Liver (tissue), 9 donors: ENCODE results near the gene CCDC102A. TPM values are rescaled to one million over a fixed set of nuclear protein-coding genes. Genes with fewer than 3 reads are reported as not detected.

Experiments
- DNase-seq: peaks from one replicate; pipeline ENCODE4 v3.0.0-alpha.2; 2017; ENCODE audit warnings: low spot score
- H3K27ac ChIP-seq, 2 donors: one replicate each; pipeline ENCODE4 v1.7.0; 2013; ENCODE audit warnings: inconsistent platforms in 2 of 2, low read length in 2 of 2, control low read depth in 1 of 2, low read depth in 1 of 2, mild to moderate bottlenecking in 1 of 2
- H3K27me3 ChIP-seq, 4 donors: one replicate each; pipeline versions ENCODE4 v1.6.1 to v1.7.0; 2013; ENCODE audit warnings: low read length in 3 of 4, inconsistent platforms in 1 of 4, mild to moderate bottlenecking in 1 of 4, moderate library complexity in 1 of 4; ENCODE audit not compliant: control insufficient read depth in 4 of 4, insufficient read depth in 4 of 4
- H3K36me3 ChIP-seq, 4 donors: one replicate each; pipeline versions ENCODE4 v1.6.1 to v1.7.0; 2013; ENCODE audit warnings: low read length in 3 of 4, mild to moderate bottlenecking in 3 of 4, low read depth in 1 of 4, moderate library complexity in 1 of 4; ENCODE audit not compliant: control insufficient read depth in 4 of 4, insufficient read depth in 3 of 4
- H3K4me1 ChIP-seq, 4 donors: one replicate each; pipeline versions ENCODE4 v1.6.1 to v1.7.0; 2013; ENCODE audit warnings: low read length in 3 of 4, mild to moderate bottlenecking in 3 of 4, moderate library complexity in 1 of 4; ENCODE audit not compliant: control insufficient read depth in 4 of 4, insufficient read depth in 4 of 4
- H3K4me3 ChIP-seq, 3 donors: one replicate each; pipeline versions ENCODE4 v1.6.1 to v1.7.0; 2013; ENCODE audit warnings: low read length in 3 of 3, control low read depth in 1 of 3, low read depth in 1 of 3, mild to moderate bottlenecking in 1 of 3
- H3K9ac ChIP-seq, 2 donors: one replicate each; pipeline ENCODE4 v1.7.0; 2013; ENCODE audit warnings: low read length in 2 of 2, mild to moderate bottlenecking in 2 of 2, moderate library complexity in 2 of 2, control low read depth in 1 of 2, low read depth in 1 of 2
- H3K9me3 ChIP-seq, 4 donors: one replicate each; pipeline versions ENCODE4 v1.6.1 to v1.7.0; 2013; ENCODE audit warnings: low read length in 3 of 4; ENCODE audit not compliant: control insufficient read depth in 4 of 4
- ATF3 ChIP-seq: IDR thresholded peaks from 2 replicates; pipeline ENCODE4 v1.6.1; 2016; ENCODE audit warnings: antibody characterized with exemption
- CTCF ChIP-seq: fragments of 150-350 bp; IDR thresholded peaks from 2 replicates; pipeline ENCODE4 v1.5.1; 2017; ENCODE audit warnings: improper control_type of control experiment, low read depth, low read length; ENCODE audit not compliant: missing input control
- EGR1 ChIP-seq, 2 donors: IDR thresholded peaks; 2 replicates each; pipeline ENCODE4 v1.6.1; 2016 to 2018; ENCODE audit warnings: antibody characterized with exemption in 2 of 2, low read depth in 2 of 2
- FOXA1 ChIP-seq: IDR thresholded peaks from 2 replicates; pipeline ENCODE4 v1.6.1; 2016; ENCODE audit warnings: antibody characterized with exemption
- FOXA2 ChIP-seq: IDR thresholded peaks from 2 replicates; pipeline ENCODE4 v1.6.1; 2016; ENCODE audit warnings: antibody characterized with exemption
- GABPA ChIP-seq, 2 donors: IDR thresholded peaks in 1 of 2; conservative IDR thresholded peaks in 1 of 2; 2 replicates each; pipeline ENCODE4 v1.6.1; 2016; ENCODE audit warnings: antibody characterized with exemption in 2 of 2, mild to moderate bottlenecking in 1 of 2, moderate library complexity in 1 of 2
- HNF4A ChIP-seq, 2 donors: conservative IDR thresholded peaks; 2 replicates each; pipeline ENCODE4 v1.6.1; 2016; ENCODE audit warnings: antibody characterized with exemption in 2 of 2, mild to moderate bottlenecking in 2 of 2
- HNF4G ChIP-seq: IDR thresholded peaks from 2 replicates; pipeline ENCODE4 v1.6.1; 2016; ENCODE audit warnings: antibody characterized with exemption
- JUND ChIP-seq, 2 donors: IDR thresholded peaks; 2 replicates each; pipeline ENCODE4 v1.6.1; 2016; ENCODE audit warnings: antibody characterized with exemption in 2 of 2
- MAX ChIP-seq: IDR thresholded peaks from 2 replicates; pipeline ENCODE4 v1.6.1; 2016; ENCODE audit warnings: antibody characterized with exemption
- NR2F2 ChIP-seq: IDR thresholded peaks from 2 replicates; pipeline ENCODE4 v1.6.1; 2016; ENCODE audit warnings: antibody characterized with exemption
- RAD21 ChIP-seq, 2 donors: IDR thresholded peaks; 2 replicates each; pipeline ENCODE4 v1.6.1; 2016; ENCODE audit warnings: antibody characterized with exemption in 2 of 2, mild to moderate bottlenecking in 2 of 2
- REST ChIP-seq: IDR thresholded peaks from 2 replicates; pipeline ENCODE4 v1.6.1; 2016; ENCODE audit warnings: antibody characterized with exemption, mild to moderate bottlenecking
- RXRA ChIP-seq, 2 donors: IDR thresholded peaks; 2 replicates each; pipeline ENCODE4 v1.6.1; 2017 to 2018; ENCODE audit warnings: antibody characterized with exemption in 2 of 2, mild to moderate bottlenecking in 1 of 2
- SP1 ChIP-seq: IDR thresholded peaks from 2 replicates; pipeline ENCODE4 v1.6.1; 2018; ENCODE audit warnings: antibody characterized with exemption, mild to moderate bottlenecking
- TAF1 ChIP-seq: conservative IDR thresholded peaks from 2 replicates; pipeline ENCODE4 v1.6.1; 2016; ENCODE audit warnings: antibody characterized with exemption, mild to moderate bottlenecking
- YY1 ChIP-seq: IDR thresholded peaks from 2 replicates; pipeline ENCODE4 v1.6.1; 2016; ENCODE audit warnings: antibody characterized with exemption, mild to moderate bottlenecking
- ZBTB33 ChIP-seq: IDR thresholded peaks from 2 replicates; pipeline ENCODE4 v1.6.1; 2016; ENCODE audit warnings: antibody characterized with exemption
- WGBS: extraction: QIAGEN DNeasy Blood & Tissue Kit; methylation state at CpG from one replicate; pipeline ENCODE4 v1.1.7; 2013; 5-methylcytosine and 5-hydroxymethylcytosine counted together
- polyA plus RNA-seq, 2 donors: library from polyadenylated mRNA; stranded (reverse) in 1 of 2; unstranded in 1 of 2; fragments of 200-250 nt in 1 of 2; fragments of >200 nt in 1 of 2; fragmentation: Nextera tagmentation in 1 of 2; extraction: Ambion mirVana in 1 of 2; gene quantifications; one replicate each; pipeline versions ENCODE4 v1.2.1 to v1.2.3, GENCODE V29; 2013 to 2015
- total RNA-seq, 2 donors: library from RNA; depleted of rRNA; stranded (reverse); fragments of >200 nt; gene quantifications; one replicate each; pipeline ENCODE4 v1.2.3, GENCODE V29; 2014
- donor health status: healthy.
- donor health status: healthy.
- donor health status: healthy.
- donor health status: healthy.
- donor health status: healthy.

CCDC102A gene
- total and polyA plus RNA-seq, 4 donors, result 0.36 to 2.6 (median 1.7) TPM

- no peak overlapping the region for H3K27ac ChIP-seq
- TF ChIP-seq HNF4G (no peak), CTCF (no peak), REST (no peak), YY1 (no peak), JUND (IDR thresholded peaks at IDR 0.05) (no peak), HNF4A (conservative IDR thresholded peaks at IDR 0.05) (no peak), FOXA1 (no peak), RAD21 (IDR thresholded peaks at IDR 0.05) (no peak), NR2F2 (no peak), SP1 (no peak), TAF1 (no peak), FOXA2 (no peak), MAX (no peak), GABPA (IDR thresholded peaks at IDR 0.05 in 1 of 2, conservative IDR thresholded peaks at IDR 0.05 in 1 of 2) (no peak), ATF3 (no peak), ZBTB33 (no peak), EGR1 (IDR thresholded peaks at IDR 0.05; ENCODE audit: low read depth in 2 of 2) (no peak), RXRA (IDR thresholded peaks at IDR 0.05) (no peak)
- peaks cover 13 to 53% (median 42%) of the 10 kb centered on the region in 4 donors for H3K36me3 ChIP-seq
- no peak overlapping the region for H3K4me3 ChIP-seq
- no peaks in the 10 kb centered on the region for H3K9me3 ChIP-seq
- DNase-seq, result no peak
- 89% methylated on average over 11 of the region's 11 CpGs for WGBS
- peaks cover 6 to 50% (median 40%) of the 10 kb centered on the region in 4 donors for H3K4me1 ChIP-seq
- H3K27me3 ChIP-seq, result no peaks in the 10 kb centered on the region
- H3K9ac ChIP-seq, result no peak overlapping the region
Observed at GRCh38 chr16:57469046-57469445, 67.3 kb downstream of the CCDC102A start.
